Suprapubic skin (tissue), 3 donors: ENCODE measurements around the gene SNRPA1.

Experiments used
- CTCF ChIP-seq, 2 donors: fragments of 200-600 bp in 1 of 2; fragments of 450-650 bp in 1 of 2; sonication (generic) in 1 of 2; IDR thresholded peaks; one replicate each; pipeline ENCODE4 v1.5.1; 2016 to 2019; ENCODE audit warnings: antibody characterized with exemption in 2 of 2, mild to moderate bottlenecking in 1 of 2, moderate library complexity in 1 of 2
- POLR2A ChIP-seq, 2 donors: fragments of 450-650 bp; IDR thresholded peaks; one replicate each; pipeline ENCODE4 v1.6.1; 2017; ENCODE audit warnings: antibody characterized with exemption in 2 of 2, mild to moderate bottlenecking in 2 of 2, moderate library complexity in 2 of 2

- TF ChIP-seq CTCF (IDR thresholded peaks at IDR 0.05) (no peak), POLR2A (IDR thresholded peaks at IDR 0.05) (no peak)
Observed at GRCh38 chr15:101242160-101242998, 52.7 kb downstream of the SNRPA1 start.
